GM19467 (cell line): ENCODE results near the gene ZBTB40.

Experiments
- ATAC-seq: cut with Tn5 transposase; IDR thresholded peaks from one replicate; pipeline ENCODE4 v1.9.1; 2021; ENCODE audit warnings: mild to moderate bottlenecking, moderate library complexity; ENCODE audit not compliant: unreplicated experiment

Gene ZBTB40

GRCh38 chr1:22500058-22500457, 48.4 kb downstream of the ZBTB40 start:
- ATAC-seq, result no peak

- no peak for ATAC-seq
Measured at GRCh38 chr1:22500471-22500870, 48.8 kb downstream of the ZBTB40 start.

- no peak for ATAC-seq
Measured at GRCh38 chr1:22502202-22502601, 50.6 kb downstream of the ZBTB40 start.

GRCh38 chr1:22503721-22504410, 52.2 kb downstream of the ZBTB40 start:
- ATAC-seq, result no peak

GRCh38 chr1:22506130-22506692, 54.6 kb downstream of the ZBTB40 start:
- ATAC-seq, result no peak

- no peak for ATAC-seq
Measured at GRCh38 chr1:22507587-22507986, 55.9 kb downstream of the ZBTB40 start.

GRCh38 chr1:22508329-22508728, 56.7 kb downstream of the ZBTB40 start:
- no peak for ATAC-seq

GRCh38 chr1:22508991-22509390, 57.3 kb downstream of the ZBTB40 start:
- no peak for ATAC-seq

- no peak for ATAC-seq
Measured at GRCh38 chr1:22509815-22510214, 58.2 kb downstream of the ZBTB40 start.

GRCh38 chr1:22512873-22513272, 61.2 kb downstream of the ZBTB40 start:
- no peak for ATAC-seq

- ATAC-seq, result no peak
Measured at GRCh38 chr1:22516906-22517571, 65.4 kb downstream of the ZBTB40 start.

- ATAC-seq, result no peak
Measured at GRCh38 chr1:22517956-22518355, 66.3 kb downstream of the ZBTB40 start.

GRCh38 chr1:22518379-22518778, 66.7 kb downstream of the ZBTB40 start:
- no peak for ATAC-seq

GRCh38 chr1:22520871-22521270, 69.2 kb downstream of the ZBTB40 start:
- no peak for ATAC-seq

- no peak for ATAC-seq
Measured at GRCh38 chr1:22521692-22522091, 70.0 kb downstream of the ZBTB40 start.

- ATAC-seq, result no peak
Measured at GRCh38 chr1:22522221-22522743, 70.6 kb downstream of the ZBTB40 start.

- no peak for ATAC-seq
Measured at GRCh38 chr1:22524481-22524880, 72.8 kb downstream of the ZBTB40 start.

GRCh38 chr1:22525211-22525610, 73.6 kb downstream of the ZBTB40 start:
- no peak for ATAC-seq

- no peak for ATAC-seq
Measured at GRCh38 chr1:22525646-22526045, 74.0 kb downstream of the ZBTB40 start.

- no peak for ATAC-seq
Measured at GRCh38 chr1:22526098-22526497, 74.4 kb downstream of the ZBTB40 start.

- ATAC-seq, result no peak
Measured at GRCh38 chr1:22526677-22527076, 75.0 kb downstream of the ZBTB40 start.

- ATAC-seq, result no peak
Measured at GRCh38 chr1:22527122-22527521, 75.5 kb downstream of the ZBTB40 start.
